ENCODE results near the gene LTB.
A peak's percentile ranks its signal among the peaks of the same experiment; 100 is the strongest.

LTB gene

DNA sequence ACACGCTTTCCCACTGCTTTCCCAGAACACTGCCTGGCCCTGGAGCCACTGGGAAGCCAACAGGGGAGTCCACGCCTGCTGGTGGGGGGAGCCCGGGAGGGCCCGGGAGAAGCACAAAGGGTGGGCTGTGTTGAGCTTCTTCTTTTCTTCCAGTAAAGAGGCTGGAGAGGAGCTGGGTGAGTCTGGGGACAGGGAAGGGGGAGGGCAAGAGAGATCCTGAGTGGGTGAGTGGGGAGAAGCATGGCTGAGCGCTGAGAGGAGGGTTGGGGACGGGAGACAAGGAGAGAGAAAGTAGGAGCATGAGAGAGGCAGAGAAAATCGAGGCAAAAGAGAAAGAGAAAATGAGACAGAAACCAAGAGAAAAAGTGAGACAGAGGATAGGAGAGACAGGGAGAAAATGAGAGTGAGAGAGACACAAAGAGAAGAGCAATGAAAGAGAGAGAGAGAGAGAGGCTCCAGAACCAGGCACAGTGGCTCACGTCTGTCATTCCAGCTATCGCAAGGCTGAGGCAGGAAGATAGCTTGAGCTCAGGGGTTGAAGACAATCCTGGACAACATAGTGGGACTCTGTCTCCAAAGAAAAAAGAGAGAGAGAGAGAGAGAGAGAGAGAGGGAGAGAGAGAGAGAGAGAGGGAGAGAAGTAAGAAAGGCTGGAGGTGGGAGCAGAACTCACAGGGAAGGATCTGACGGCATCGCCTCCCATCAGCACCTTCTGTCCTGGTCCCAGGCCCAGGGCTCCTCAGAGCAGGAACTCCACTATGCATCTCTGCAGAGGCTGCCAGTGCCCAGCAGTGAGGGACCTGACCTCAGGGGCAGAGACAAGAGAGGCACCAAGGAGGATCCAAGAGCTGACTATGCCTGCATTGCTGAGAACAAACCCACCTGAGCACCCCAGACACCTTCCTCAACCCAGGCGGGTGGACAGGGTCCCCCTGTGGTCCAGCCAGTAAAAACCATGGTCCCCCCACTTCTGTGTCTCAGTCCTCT is 5.9 kb upstream of the LTB start:
- no peak overlapping the region for H3K4me3 ChIP-seq (ENCODE audit: control insufficient read depth, low read depth, low read length)
- TF ChIP-seq, protein P1, sequence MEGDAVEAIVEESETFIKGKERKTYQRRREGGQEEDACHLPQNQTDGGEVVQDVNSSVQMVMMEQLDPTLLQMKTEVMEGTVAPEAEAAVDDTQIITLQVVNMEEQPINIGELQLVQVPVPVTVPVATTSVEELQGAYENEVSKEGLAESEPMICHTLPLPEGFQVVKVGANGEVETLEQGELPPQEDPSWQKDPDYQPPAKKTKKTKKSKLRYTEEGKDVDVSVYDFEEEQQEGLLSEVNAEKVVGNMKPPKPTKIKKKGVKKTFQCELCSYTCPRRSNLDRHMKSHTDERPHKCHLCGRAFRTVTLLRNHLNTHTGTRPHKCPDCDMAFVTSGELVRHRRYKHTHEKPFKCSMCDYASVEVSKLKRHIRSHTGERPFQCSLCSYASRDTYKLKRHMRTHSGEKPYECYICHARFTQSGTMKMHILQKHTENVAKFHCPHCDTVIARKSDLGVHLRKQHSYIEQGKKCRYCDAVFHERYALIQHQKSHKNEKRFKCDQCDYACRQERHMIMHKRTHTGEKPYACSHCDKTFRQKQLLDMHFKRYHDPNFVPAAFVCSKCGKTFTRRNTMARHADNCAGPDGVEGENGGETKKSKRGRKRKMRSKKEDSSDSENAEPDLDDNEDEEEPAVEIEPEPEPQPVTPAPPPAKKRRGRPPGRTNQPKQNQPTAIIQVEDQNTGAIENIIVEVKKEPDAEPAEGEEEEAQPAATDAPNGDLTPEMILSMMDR (conservative IDR thresholded peaks at IDR 0.05; ENCODE audit: control insufficient read depth, insufficient read depth, low read depth, low read length): no peak
- DNase-seq (ENCODE audit: low read depth): no peak

DNA sequence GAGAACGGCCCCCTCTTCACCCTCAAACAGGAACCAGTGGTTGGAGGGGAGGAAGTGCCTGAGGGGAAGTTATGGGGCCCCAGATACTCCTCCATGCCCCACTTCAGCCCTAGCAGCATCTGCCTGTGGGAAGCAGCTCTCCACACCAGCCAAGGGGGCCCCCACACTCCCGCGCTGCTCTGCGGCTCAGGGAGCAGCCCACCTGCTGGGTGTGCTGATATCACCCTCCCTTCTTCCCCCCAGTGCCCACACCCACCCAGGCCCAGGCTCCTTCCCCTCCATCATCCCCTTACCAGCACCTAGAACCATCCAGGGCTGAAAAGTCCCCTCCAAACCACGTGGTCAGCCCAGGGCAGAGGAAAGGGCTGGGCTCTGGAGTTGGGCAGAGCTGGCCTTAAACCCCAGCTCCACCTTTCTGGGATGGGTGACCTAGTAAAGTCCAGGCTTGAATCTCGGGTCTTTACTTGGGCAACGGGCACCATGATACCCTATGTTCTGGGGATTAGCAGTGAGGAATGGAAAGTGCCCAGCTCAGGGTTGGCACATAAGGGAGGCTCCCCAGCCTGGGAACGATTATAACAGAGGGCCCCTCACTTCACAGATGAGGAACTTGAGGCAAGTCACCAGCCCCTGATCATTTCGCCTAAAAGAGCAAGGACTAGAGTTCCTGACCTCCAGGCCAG is 4.5 kb upstream of the LTB start:
- no peak overlapping the region for H3K4me3 ChIP-seq (ENCODE audit: control insufficient read depth, low read depth, low read length)
- TF ChIP-seq, protein P1 (conservative IDR thresholded peaks at IDR 0.05; ENCODE audit: control insufficient read depth, insufficient read depth, low read depth, low read length): no peak
- DNase-seq (ENCODE audit: low read depth): no peak

DNA sequence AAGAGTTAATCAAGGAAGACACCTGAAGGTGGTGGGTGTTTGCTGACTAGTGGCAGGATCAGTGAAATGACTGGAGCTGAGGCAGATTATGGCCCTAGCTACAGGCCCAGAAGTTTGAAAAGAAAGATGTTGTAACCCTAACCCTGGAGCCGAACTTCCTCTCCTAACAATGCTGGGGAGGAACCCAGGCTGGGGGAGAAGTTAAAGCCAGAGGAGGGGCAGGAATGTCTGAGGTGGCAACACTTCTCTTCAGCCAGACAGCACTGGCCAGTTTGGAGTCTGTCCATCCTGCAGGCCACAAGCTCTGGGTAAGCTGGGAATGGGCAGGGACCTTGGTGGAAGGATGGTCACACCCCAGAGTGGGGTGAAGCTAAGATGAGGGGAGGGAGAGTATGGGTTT is 3.8 kb upstream of the LTB start, which contains the start of gene LST1:
Gene LST1, plus strand, starts transcription at position 270 of the 400 bp plus-strand sequence. CDS start 1,023 bp downstream, outside the sequence.
- TF ChIP-seq, protein P1 (conservative IDR thresholded peaks at IDR 0.05; ENCODE audit: control insufficient read depth, insufficient read depth, low read depth, low read length): no peak
- H3K4me3 ChIP-seq (ENCODE audit: control insufficient read depth, low read depth, low read length): no peak within 1 kb of the TSS
- no peak for DNase-seq (ENCODE audit: low read depth)

DNA sequence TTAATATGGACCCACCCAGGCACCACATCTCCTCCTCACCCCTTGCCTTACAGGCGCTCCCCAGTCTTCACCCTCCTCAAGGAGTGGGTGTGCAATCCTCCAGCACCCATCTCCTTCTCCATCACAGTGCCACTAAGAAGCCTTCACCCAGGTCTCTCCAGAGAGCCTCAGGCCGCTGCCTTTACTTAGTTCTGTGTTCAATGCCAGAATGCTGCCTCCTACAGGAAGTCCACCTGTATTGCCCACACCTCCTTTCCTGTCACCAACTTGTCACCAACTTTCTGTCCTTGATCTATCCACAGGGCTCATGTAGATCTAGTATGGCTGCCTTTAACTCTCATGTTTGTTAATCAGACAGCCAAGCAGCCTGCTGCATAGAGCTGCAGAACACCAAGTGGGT is 3.3 kb upstream of the LTB start:
- TF ChIP-seq, protein P1 (conservative IDR thresholded peaks at IDR 0.05; ENCODE audit: control insufficient read depth, insufficient read depth, low read depth, low read length): peak; percentile 44
- peak; percentile 19 for DNase-seq (ENCODE audit: low read depth)

DNA sequence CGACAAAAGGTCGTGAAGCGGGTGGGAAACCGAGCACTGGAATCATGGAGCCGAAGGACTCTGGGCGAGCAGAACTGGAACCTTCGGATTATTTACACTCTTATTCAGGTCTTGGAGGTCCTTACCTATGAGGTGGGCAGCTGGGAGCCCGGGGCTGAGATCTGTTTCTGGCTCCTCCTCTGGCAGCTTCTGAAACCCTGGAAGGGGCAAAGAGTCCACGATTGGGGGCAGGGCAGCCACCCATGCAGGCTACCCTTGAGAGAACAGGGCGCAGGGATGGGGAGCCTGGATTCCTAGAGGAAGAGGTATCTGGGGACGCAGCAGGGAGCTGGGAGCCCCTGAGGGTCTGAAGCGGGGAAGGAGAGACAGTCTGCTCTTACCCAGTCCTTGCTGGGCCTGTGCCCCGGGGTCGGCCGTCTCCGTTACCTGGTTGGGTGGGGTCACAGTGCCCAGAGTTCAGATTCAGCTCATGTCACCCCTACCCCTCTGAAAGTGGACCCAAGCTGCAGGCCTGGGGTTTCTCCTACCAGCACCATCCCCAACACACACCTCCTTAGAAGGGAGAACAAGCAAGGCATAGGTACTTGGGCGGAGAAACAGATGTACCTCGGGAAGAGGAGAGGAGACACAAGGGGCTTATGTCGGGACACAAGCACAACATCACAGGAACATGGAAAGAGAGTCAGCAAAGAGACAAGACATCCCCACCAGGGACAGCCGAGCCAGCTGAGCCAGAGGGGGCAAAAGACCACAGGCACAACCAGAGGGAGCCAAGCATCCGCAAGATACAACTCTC is 592 bp downstream of the LTB start:
- no peak for DNase-seq (ENCODE audit: low read depth)
- TF ChIP-seq, protein P1 (conservative IDR thresholded peaks at IDR 0.05; ENCODE audit: control insufficient read depth, insufficient read depth, low read depth, low read length): no peak
- H3K4me3 ChIP-seq (ENCODE audit: control insufficient read depth, low read depth, low read length): peak overlapping the region; percentile 83

More for the DNA sequence above, 3.3 kb upstream of the LTB start:
- no peak overlapping the region for H3K4me3 ChIP-seq (ENCODE audit: control insufficient read depth, low read depth, low read length)

DNA sequence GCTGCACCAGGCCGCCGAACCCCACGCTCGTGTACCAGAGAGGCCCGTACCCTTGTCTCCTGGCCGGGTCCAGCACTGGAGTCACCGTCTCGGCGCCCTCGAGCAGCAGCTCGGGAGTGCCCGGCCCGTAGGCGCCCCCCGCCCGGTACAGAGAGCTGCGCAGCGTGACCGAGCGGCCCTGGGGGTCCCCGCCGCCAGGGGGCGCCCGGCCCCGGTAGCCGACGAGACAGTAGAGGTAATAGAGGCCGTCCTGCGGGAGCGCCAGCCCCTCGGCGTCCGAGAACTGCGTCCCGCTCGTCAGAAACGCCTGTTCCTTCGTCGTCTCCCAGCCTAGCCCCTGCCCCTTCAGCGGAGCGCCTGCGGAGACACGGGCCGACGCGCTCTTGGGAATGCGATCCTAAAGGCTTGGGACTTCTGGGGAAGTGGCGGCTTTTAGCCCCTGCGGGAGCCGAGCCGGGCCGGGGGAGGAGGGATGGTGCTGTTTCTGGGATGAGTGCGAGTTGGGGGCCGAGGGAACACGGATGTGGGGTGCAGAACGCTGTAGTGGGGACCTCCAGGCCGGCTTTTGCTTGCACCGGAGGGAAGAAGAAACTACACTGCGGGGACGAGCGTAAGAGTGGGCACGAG is 1.3 kb downstream of the LTB start:
- peak; percentile 66 for DNase-seq (ENCODE audit: low read depth)
- TF ChIP-seq, protein P1 (conservative IDR thresholded peaks at IDR 0.05; ENCODE audit: control insufficient read depth, insufficient read depth, low read depth, low read length): peak; percentile 49
- peak overlapping the region; percentile 83 for H3K4me3 ChIP-seq (ENCODE audit: control insufficient read depth, low read depth, low read length)
